ENCODE results near the gene RAD9A. TPM values are rescaled to one million over a fixed set of nuclear protein-coding genes. Genes with fewer than 3 reads are reported as not detected.

Gene RAD9A
- total and polyA plus RNA-seq, 2 experiments from 2014 or later = 3.9 to 4.6 TPM

DNA sequence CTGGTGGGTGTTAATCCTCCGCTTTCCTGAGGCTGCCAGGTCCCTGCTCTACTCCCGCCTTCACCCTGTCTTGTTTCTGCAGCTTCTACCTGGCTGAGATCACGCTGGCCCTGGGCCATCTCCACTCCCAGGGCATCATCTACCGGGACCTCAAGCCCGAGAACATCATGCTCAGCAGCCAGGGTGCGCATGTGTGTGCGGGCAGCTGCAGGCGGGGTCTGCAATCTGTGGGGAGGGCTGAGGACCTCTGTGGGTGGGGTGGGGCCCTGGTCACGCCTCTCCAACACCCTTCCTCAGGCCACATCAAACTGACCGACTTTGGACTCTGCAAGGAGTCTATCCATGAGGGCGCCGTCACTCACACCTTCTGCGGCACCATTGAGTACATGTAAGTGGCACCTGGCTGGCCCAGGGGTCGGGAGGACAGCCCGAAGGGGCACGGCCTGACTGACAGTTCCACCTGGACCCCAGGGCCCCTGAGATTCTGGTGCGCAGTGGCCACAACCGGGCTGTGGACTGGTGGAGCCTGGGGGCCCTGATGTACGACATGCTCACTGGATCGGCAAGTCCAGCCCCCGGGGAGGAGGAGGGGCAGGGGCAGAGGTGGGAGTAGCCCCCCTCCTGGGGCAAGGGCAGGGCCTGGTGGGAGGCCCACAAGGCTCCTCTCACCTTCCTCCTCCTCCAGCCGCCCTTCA, 41.0 kb downstream of the RAD9A start:
- Histone ChIP-seq H2AFZ (no peak overlapping the region), H3F3A (ENCODE audit: insufficient read depth) (no peaks in the 10 kb centered on the region), H3K27me3 (replicated peaks; ENCODE audit: insufficient read depth) (no peaks in the 10 kb centered on the region), H3K9ac (no peak overlapping the region), H3K4me2 (ENCODE audit: unreplicated experiment) (no peak overlapping the region), H3K4me3 (no peak overlapping the region), H3K27ac (no peak overlapping the region), H3K4me1 (ENCODE audit: insufficient read depth) (peaks cover 7% of the 10 kb centered on the region), H3K9me2 (ENCODE audit: insufficient read depth) (no peaks in the 10 kb centered on the region), H3K9me3 (ENCODE audit: low read depth) (no peaks in the 10 kb centered on the region), H4K20me1 (ENCODE audit: insufficient read depth) (no peaks in the 10 kb centered on the region), H3K79me2 (ENCODE audit: insufficient read depth) (peaks cover 30% of the 10 kb centered on the region), H3K36me3 (ENCODE audit: low read depth) (no peaks in the 10 kb centered on the region; the same call in 1 of the 2 replicates)
- TF ChIP-seq EZH2 (IDR thresholded peaks at IDR 0.05; ENCODE audit: insufficient read depth, poor library complexity, severe bottlenecking) (no peak), EZH2phosphoT487 (IDR thresholded peaks at IDR 0.05; ENCODE audit: insufficient read depth, low read depth) (no peak)
- WGBS, 2 experiments (ENCODE audit: low coverage in 1 of 2, low lambda C conversion rate in 2 of 2, missing lambda C conversion rate in 2 of 2) = 88 to 89% methylated on average over 18 to 21 of the region's 22 CpGs
- in situ Hi-C loops (cut with MboI) = no loop called here
- no peak for DNase-seq

- Histone ChIP-seq H3K79me2 (ENCODE audit: insufficient read depth) (peaks cover 25% of the 10 kb centered on the region), H3K9me3 (ENCODE audit: low read depth) (no peaks in the 10 kb centered on the region), H3K4me2 (ENCODE audit: unreplicated experiment) (no peak overlapping the region), H3K36me3 (ENCODE audit: low read depth) (no peaks in the 10 kb centered on the region; the same call in 1 of the 2 replicates), H3K9me2 (ENCODE audit: insufficient read depth) (no peaks in the 10 kb centered on the region), H3K27me3 (replicated peaks; ENCODE audit: insufficient read depth) (no peaks in the 10 kb centered on the region), H2AFZ (no peak overlapping the region), H3K4me3 (no peak overlapping the region), H3K9ac (no peak overlapping the region), H4K20me1 (ENCODE audit: insufficient read depth) (no peaks in the 10 kb centered on the region), H3K27ac (no peak overlapping the region), H3K4me1 (ENCODE audit: insufficient read depth) (peaks cover 7% of the 10 kb centered on the region), H3F3A (ENCODE audit: insufficient read depth) (no peaks in the 10 kb centered on the region)
- TF ChIP-seq EZH2 (IDR thresholded peaks at IDR 0.05; ENCODE audit: insufficient read depth, poor library complexity, severe bottlenecking) (no peak), EZH2phosphoT487 (IDR thresholded peaks at IDR 0.05; ENCODE audit: insufficient read depth, low read depth) (no peak)
- in situ Hi-C loops (cut with MboI) = no loop called here
- no peak for DNase-seq
- 78 to 79% methylated on average over 22 of the region's 22 CpGs for WGBS, 2 experiments (ENCODE audit: low coverage in 1 of 2, low lambda C conversion rate in 2 of 2, missing lambda C conversion rate in 2 of 2)
Measured at GRCh38 chr11:67433536-67434394, 42.0 kb downstream of the RAD9A start.

GRCh38 chr11:67434395-67434881, 42.7 kb downstream of the RAD9A start:
- TF ChIP-seq EZH2 (IDR thresholded peaks at IDR 0.05; ENCODE audit: insufficient read depth, poor library complexity, severe bottlenecking) (no peak), EZH2phosphoT487 (IDR thresholded peaks at IDR 0.05; ENCODE audit: insufficient read depth, low read depth) (no peak)
- DNase-seq = no peak
- H3K4me3 ChIP-seq = no peak overlapping the region
- H2AFZ ChIP-seq = no peak overlapping the region
- H3K27ac ChIP-seq = no peak overlapping the region
- H3K9ac ChIP-seq = no peak overlapping the region
- no peaks in the 10 kb centered on the region for H3K9me2 ChIP-seq (ENCODE audit: insufficient read depth)
- peaks cover 1% of the 10 kb centered on the region for H3K4me1 ChIP-seq (ENCODE audit: insufficient read depth)
- in situ Hi-C loops (cut with MboI) = no loop called here
- H3K36me3 ChIP-seq (ENCODE audit: low read depth) = no peaks in the 10 kb centered on the region; the same call in 1 of the 2 replicates
- H3K4me2 ChIP-seq (ENCODE audit: unreplicated experiment) = no peak overlapping the region
- no peaks in the 10 kb centered on the region for H3K9me3 ChIP-seq (ENCODE audit: low read depth)
- H4K20me1 ChIP-seq (ENCODE audit: insufficient read depth) = no peaks in the 10 kb centered on the region
- H3K79me2 ChIP-seq (ENCODE audit: insufficient read depth) = peaks cover 18% of the 10 kb centered on the region
- no peaks in the 10 kb centered on the region for H3K27me3 ChIP-seq (replicated peaks; ENCODE audit: insufficient read depth)
- no peaks in the 10 kb centered on the region; the same call in 1 of the 2 replicates for H3F3A ChIP-seq (ENCODE audit: insufficient read depth)
- WGBS, 2 experiments (ENCODE audit: low coverage in 1 of 2, low lambda C conversion rate in 2 of 2, missing lambda C conversion rate in 2 of 2) = 78 to 82% methylated on average over 22 to 23 of the region's 23 CpGs

DNA sequence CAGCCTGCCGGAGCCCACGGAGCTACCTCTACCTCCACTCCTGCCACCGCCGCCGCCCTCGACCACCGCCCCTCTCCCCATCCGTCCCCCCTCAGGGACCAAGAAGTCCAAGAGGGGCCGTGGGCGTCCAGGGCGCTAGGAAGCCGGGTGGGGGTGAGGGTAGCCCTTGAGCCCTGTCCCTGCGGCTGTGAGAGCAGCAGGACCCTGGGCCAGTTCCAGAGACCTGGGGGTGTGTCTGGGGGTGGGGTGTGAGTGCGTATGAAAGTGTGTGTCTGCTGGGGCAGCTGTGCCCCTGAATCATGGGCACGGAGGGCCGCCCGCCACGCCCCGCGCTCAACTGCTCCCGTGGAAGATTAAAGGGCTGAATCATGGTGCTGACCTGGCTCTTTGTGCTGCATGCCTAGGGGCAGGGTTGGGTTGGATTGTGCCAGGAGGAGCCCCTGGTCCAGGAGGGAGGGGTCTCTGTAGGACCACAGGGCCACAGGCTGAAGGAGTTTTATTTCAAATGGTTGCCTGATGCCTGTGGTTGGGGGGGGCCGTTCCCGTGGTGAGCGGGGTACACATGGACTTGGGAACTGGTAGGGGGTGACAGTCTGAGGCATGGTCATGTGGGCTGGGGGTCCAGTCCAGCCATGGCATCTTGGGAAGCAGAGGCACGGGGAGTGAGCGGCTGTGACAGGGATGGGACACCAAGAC, 43.4 kb downstream of the RAD9A start:
- no peaks in the 10 kb centered on the region; the same call in 1 of the 2 replicates for H3K36me3 ChIP-seq (ENCODE audit: low read depth)
- H3K4me1 ChIP-seq (ENCODE audit: insufficient read depth) = no peaks in the 10 kb centered on the region
- in situ Hi-C loops (cut with MboI) = no loop called here
- H3K79me2 ChIP-seq (ENCODE audit: insufficient read depth) = peaks cover 11% of the 10 kb centered on the region
- no peak overlapping the region for H2AFZ ChIP-seq
- no peaks in the 10 kb centered on the region for H3K27me3 ChIP-seq (replicated peaks; ENCODE audit: insufficient read depth)
- H3K27ac ChIP-seq = no peak overlapping the region
- no peaks in the 10 kb centered on the region; the same call in 1 of the 2 replicates for H3F3A ChIP-seq (ENCODE audit: insufficient read depth)
- TF ChIP-seq EZH2 (IDR thresholded peaks at IDR 0.05; ENCODE audit: insufficient read depth, poor library complexity, severe bottlenecking) (no peak), EZH2phosphoT487 (IDR thresholded peaks at IDR 0.05; ENCODE audit: insufficient read depth, low read depth) (no peak)
- no peak for DNase-seq
- H3K9me3 ChIP-seq (ENCODE audit: low read depth) = no peaks in the 10 kb centered on the region
- H3K9ac ChIP-seq = no peak overlapping the region
- WGBS, 2 experiments (ENCODE audit: low coverage in 1 of 2, low lambda C conversion rate in 2 of 2, missing lambda C conversion rate in 2 of 2) = 87 to 89% methylated on average over 19 to 26 of the region's 26 CpGs
- H3K9me2 ChIP-seq (ENCODE audit: insufficient read depth) = no peaks in the 10 kb centered on the region
- H4K20me1 ChIP-seq (ENCODE audit: insufficient read depth) = no peaks in the 10 kb centered on the region
- H3K4me2 ChIP-seq (ENCODE audit: unreplicated experiment) = no peak overlapping the region
- H3K4me3 ChIP-seq = no peak overlapping the region

Data from GM23248 (cell line).